HG02943 (cell line): ENCODE results near the gene ZBTB22.
"Not testable (repeated sequence)": the region's sequence is repeated elsewhere in the genome, so short reads cannot be mapped to it uniquely, and the experiment has no call there.

Experiments
- ATAC-seq: cut with Tn5 transposase; IDR thresholded peaks from one replicate; pipeline ENCODE4 v1.9.1; 2021; ENCODE audit warnings: mild to moderate bottlenecking, low read depth, moderate library complexity; ENCODE audit not compliant: unreplicated experiment

ZBTB22 gene

GRCh38 chr6:33285214-33285613, 32.3 kb downstream of the ZBTB22 start:
- ATAC-seq: not testable (repeated sequence)

GRCh38 chr6:33280539-33280938, 37.0 kb downstream of the ZBTB22 start:
- no peak for ATAC-seq

GRCh38 chr6:33279971-33280511, 37.5 kb downstream of the ZBTB22 start:
- no peak for ATAC-seq

- no peak for ATAC-seq
Measured at GRCh38 chr6:33279257-33279695, 38.3 kb downstream of the ZBTB22 start.

GRCh38 chr6:33278810-33279209, 38.7 kb downstream of the ZBTB22 start:
- ATAC-seq: no peak

GRCh38 chr6:33278392-33278741, 39.2 kb downstream of the ZBTB22 start:
- no peak for ATAC-seq

- ATAC-seq: no peak
Measured at GRCh38 chr6:33277663-33278391, 39.7 kb downstream of the ZBTB22 start.

- ATAC-seq: no peak
Measured at GRCh38 chr6:33276864-33277662, 40.5 kb downstream of the ZBTB22 start, which contains the start of gene B3GALT4. TSS of gene B3GALT4 (plus strand) at chr6:33277123. CDS start at chr6:33277420, 297 bp downstream.

GRCh38 chr6:33276581-33276863, 41.0 kb downstream of the ZBTB22 start:
- ATAC-seq: no peak

- not testable (repeated sequence) for ATAC-seq
Measured at GRCh38 chr6:33275795-33276580, 41.6 kb downstream of the ZBTB22 start.

- no peak for ATAC-seq
Measured at GRCh38 chr6:33273924-33274902, 43.3 kb downstream of the ZBTB22 start.

- ATAC-seq: no peak
Measured at GRCh38 chr6:33273129-33273923, 44.2 kb downstream of the ZBTB22 start.

GRCh38 chr6:33272275-33273128, 45.0 kb downstream of the ZBTB22 start:
- peak; percentile 19 for ATAC-seq

- ATAC-seq: peak; percentile 74
Measured at GRCh38 chr6:33271468-33272274, 45.9 kb downstream of the ZBTB22 start, which contains the start of the genes RPS18 and VPS52. TSS of gene RPS18 (plus strand) at chr6:33272075. CDS start at chr6:33272120, 45 bp downstream. TSS of gene VPS52 (minus strand) at chr6:33271876. CDS start at chr6:33271675, 201 bp downstream.

- peak; percentile 22 for ATAC-seq
Measured at GRCh38 chr6:33271117-33271467, 46.5 kb downstream of the ZBTB22 start.
